ENCODE results near the gene TJP3.

- TF ChIP-seq CTCF (IDR thresholded peaks at IDR 0.05): no peak
- no peak for TF ChIP-seq POLR2A (IDR thresholded peaks at IDR 0.05)
These were observed 8.0 kb downstream of the TJP3 start for GRCh38 chr19:3716147-3716668.
